H1 (cell line): ENCODE data around the gene ZNF541. TPM values are rescaled to one million over a fixed set of nuclear protein-coding genes. Genes with fewer than 3 reads are reported as not detected.

Experiments
- ATF2 ChIP-seq: IDR thresholded peaks from 2 replicates; pipeline ENCODE4 v1.6.1; 2012; ENCODE audit warnings: low read length, inconsistent platforms
- BRCA1 ChIP-seq: IDR thresholded peaks from 2 replicates; pipeline ENCODE4 v1.6.1; 2012; ENCODE audit warnings: low read depth, low read length, improper control_type of control experiment
- CBX8 ChIP-seq: fragments of 300-800, 300-1000 bp; sonication (generic); IDR thresholded peaks from 2 replicates; pipeline ENCODE4 v1.7.1; 2016; ENCODE audit warnings: low read depth, low read length, borderline replicate concordance
- CEBPB ChIP-seq: IDR thresholded peaks from 2 replicates; pipeline ENCODE4 v1.6.1; 2012; ENCODE audit warnings: low read depth, low read length
- CHD2 ChIP-seq: IDR thresholded peaks from 2 replicates; pipeline ENCODE4 v1.6.1; 2012; ENCODE audit warnings: low read length, improper control_type of control experiment
- CREB1 ChIP-seq: IDR thresholded peaks from 2 replicates; pipeline ENCODE4 v1.6.1; 2012; ENCODE audit warnings: inconsistent platforms
- E2F6 ChIP-seq: IDR thresholded peaks from 2 replicates; pipeline ENCODE4 v1.6.1; 2012; ENCODE audit warnings: inconsistent platforms
- GTF2F1 ChIP-seq: IDR thresholded peaks from 2 replicates; pipeline ENCODE4 v1.6.1; 2012; ENCODE audit warnings: low read depth, low read length, improper control_type of control experiment, borderline replicate concordance
- JUND ChIP-seq: IDR thresholded peaks from 2 replicates; pipeline ENCODE4 v1.6.1; 2011; ENCODE audit warnings: mild to moderate bottlenecking, improper control_type of control experiment, low read length
- KDM1A ChIP-seq: fragments of 200-600, 300-600 bp; sonication (generic); IDR thresholded peaks from 2 replicates; pipeline ENCODE4 v1.7.1; 2016; ENCODE audit warnings: mild to moderate bottlenecking, low read length, borderline replicate concordance
- KDM4A ChIP-seq: IDR thresholded peaks from one replicate; pipeline ENCODE4 v1.7.1; 2012; ENCODE audit warnings: low read depth, mild to moderate bottlenecking, moderate library complexity, low read length, inconsistent platforms; ENCODE audit not compliant: severe bottlenecking
- MAFK ChIP-seq: IDR thresholded peaks from 2 replicates; pipeline ENCODE4 v1.6.1; 2012; ENCODE audit warnings: low read depth, mild to moderate bottlenecking, improper control_type of control experiment, low read length
- NANOG ChIP-seq: IDR thresholded peaks from 2 replicates; pipeline ENCODE4 v1.6.1; 2011; ENCODE audit warnings: low read length, low read depth, mild to moderate bottlenecking, inconsistent platforms; ENCODE audit not compliant: insufficient read depth, poor library complexity, severe bottlenecking
- NRF1 ChIP-seq: IDR thresholded peaks from 2 replicates; pipeline ENCODE4 v1.6.1; 2011; ENCODE audit warnings: mild to moderate bottlenecking, low read depth, low read length, improper control_type of control experiment
- POU5F1 ChIP-seq: IDR thresholded peaks from 2 replicates; pipeline ENCODE4 v1.6.1; 2011; ENCODE audit warnings: low read depth, mild to moderate bottlenecking, low read length, moderate library complexity
- RFX5 ChIP-seq: IDR thresholded peaks from 2 replicates; pipeline ENCODE4 v1.6.1; 2011; ENCODE audit warnings: low read depth, low read length, improper control_type of control experiment, borderline replicate concordance
- SIN3A ChIP-seq, 2 experiments: IDR thresholded peaks in 1 of 2; conservative IDR thresholded peaks in 1 of 2; 2 replicates each; pipeline ENCODE4 v1.6.1; 2011 to 2012; ENCODE audit warnings: low read length in 2 of 2, improper control_type of control experiment in 1 of 2, low read depth in 1 of 2, mild to moderate bottlenecking in 1 of 2
- SRF ChIP-seq: IDR thresholded peaks from 2 replicates; pipeline ENCODE4 v1.6.1; 2011; ENCODE audit warnings: mild to moderate bottlenecking, low read depth, low read length, moderate library complexity
- TAF7 ChIP-seq: optimal IDR thresholded peaks from 2 replicates; pipeline ENCODE3; 2011; ENCODE audit warnings: low read depth, mild to moderate bottlenecking, inconsistent platforms, low read length, moderate library complexity, borderline replicate concordance
- TBP ChIP-seq: IDR thresholded peaks from 2 replicates; pipeline ENCODE4 v1.6.1; 2011; ENCODE audit warnings: low read depth, low read length, improper control_type of control experiment
- TCF12 ChIP-seq: IDR thresholded peaks from 2 replicates; pipeline ENCODE4 v1.6.1; 2011; ENCODE audit warnings: low read depth, mild to moderate bottlenecking, low read length
- polyA plus RNA-seq, 7 experiments: library from polyadenylated mRNA; depleted of rRNA in 3 of 7; stranded (reverse) in 5 of 7; unstranded in 2 of 7; fragments of >200 nt in 5 of 7; fragments of 200-250 nt in 2 of 7; gene quantifications; 1 replicate in 5 of 7; 2 replicates in 1 of 7; 4 replicates in 1 of 7; pipeline versions ENCODE4 v1.2.1 to v1.2.3, GENCODE V29; 2011 to 2013; ENCODE audit warnings: missing spikeins in 2 of 7, mixed read lengths in 2 of 7
- total RNA-seq: library from RNA; stranded (reverse); fragmentation: NEBNext Ultra II Directional; extraction: Animal tissue kit (Norgen Biotek cat#: 25700); gene quantifications from 2 replicates; pipeline ENCODE4 v1.2.1, GENCODE V29; 2021

Gene ZNF541
- total and polyA plus RNA-seq, 2 of the 8 experiments (the other 6 are each of a cell fraction or from before 2014, with no cell fraction given): 0.05 TPM; not detected in 1

- peak; percentile 17 for TF ChIP-seq NANOG
- peak; percentile 49 for TF ChIP-seq TAF7
- TF ChIP-seq KDM1A: no peak
- no peak for TF ChIP-seq NRF1
- TF ChIP-seq SRF: peak; percentile 45; the same call in 1 of the 2 replicates
- TF ChIP-seq JUND: peak; percentile 55; the same call in 1 of the 2 replicates
- 0 out of 2 replicates have a peak, but pooled peaks have one; percentile 2 for TF ChIP-seq TCF12
- 0 out of 4 replicates have a peak, but pooled peaks of 1 of the 2 experiments have one; percentile 31 for TF ChIP-seq SIN3A (conservative IDR thresholded peaks at IDR 0.05 in 1 of 2, IDR thresholded peaks at IDR 0.05 in 1 of 2; ENCODE audit: low read depth in 1 of 2, low read length in 2 of 2)
- no peak for TF ChIP-seq E2F6
- TF ChIP-seq CREB1: peak; percentile 22; the same call in 1 of the 2 replicates
- no peak for TF ChIP-seq BRCA1
- TF ChIP-seq MAFK: no peak
- TF ChIP-seq CEBPB: peak; percentile 67
- TF ChIP-seq GTF2F1: no peak
- TF ChIP-seq ATF2: 0 out of 2 replicates have a peak, but pooled peaks have one; percentile 6
- no peak for TF ChIP-seq TBP
- TF ChIP-seq RFX5: no peak
- no peak for TF ChIP-seq CHD2
- TF ChIP-seq POU5F1: no peak
- no peak for TF ChIP-seq KDM4A
- TF ChIP-seq CBX8: no peak
Observed at GRCh38 chr19:47598407-47599349, 25.7 kb upstream of the ZNF541 start (continued).
